Measurements from ENCODE around the gene EHMT1.

- no peak for TF ChIP-seq POLR2A (IDR thresholded peaks at IDR 0.05; ENCODE audit: low read depth, low read length)
- TF ChIP-seq POLR2AphosphoS5 (IDR thresholded peaks at IDR 0.05; ENCODE audit: low read depth, low read length), result no peak; the same call in 1 of the 2 replicates
- TF ChIP-seq TAF1 (IDR thresholded peaks at IDR 0.05; ENCODE audit: borderline replicate concordance, low read depth, low read length), result no peak
Measured at GRCh38 chr9:137575716-137576411, 42.9 kb upstream of the EHMT1 start.
